ENCODE data around the gene HAO2. TPM values are rescaled to one million over a fixed set of nuclear protein-coding genes. Genes with fewer than 3 reads are reported as not detected.

HAO2 gene
- total and polyA plus RNA-seq, 10 donors, result 0.10 to 0.25 (median 0.12) TPM; not detected in 7

DNA sequence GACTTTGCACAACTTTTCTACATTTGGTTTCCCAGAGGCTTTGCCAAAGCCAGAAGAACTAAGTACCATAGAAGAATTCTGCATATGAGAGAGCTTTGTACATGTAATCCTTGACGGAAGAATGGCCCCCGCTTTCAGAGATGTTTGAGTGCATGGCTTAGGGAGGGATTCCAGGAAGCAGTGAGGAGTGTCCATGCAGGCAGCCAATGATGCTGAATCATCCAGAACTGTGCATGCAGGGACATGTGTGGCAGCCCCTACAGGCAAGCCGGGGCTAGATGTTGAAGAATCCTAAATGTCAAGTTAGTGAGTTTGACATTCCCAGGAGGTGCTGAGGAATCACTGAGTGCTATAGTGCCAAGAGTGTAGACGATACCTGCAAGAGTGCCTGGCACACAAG lies 9.9 kb upstream of the HAO2 start:
- no peak for DNase-seq
- intact Hi-C loops (cut with DNase I; ENCODE audit: low total_unique reads), result no loop called here

DNA sequence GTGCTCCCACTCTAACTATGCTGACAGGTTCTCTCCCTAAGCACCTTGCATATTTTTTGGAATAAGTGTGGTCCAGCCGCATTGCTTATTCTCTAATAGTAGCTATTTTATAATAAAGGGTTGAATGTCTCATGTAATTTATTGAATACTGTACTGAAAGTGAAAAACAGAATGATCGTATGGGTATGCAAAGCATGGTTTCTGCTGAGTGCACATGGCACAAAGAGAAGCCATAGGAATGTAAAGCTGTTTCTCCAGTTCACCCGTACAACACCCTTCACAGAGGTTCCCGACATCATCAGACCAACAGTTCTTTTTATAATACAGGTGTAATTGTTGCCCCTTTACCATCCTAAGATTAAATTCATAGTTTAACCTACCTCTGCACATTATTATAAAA lies 8.9 kb upstream of the HAO2 start:
- intact Hi-C loops (cut with DNase I; ENCODE audit: low total_unique reads), result loop anchor here (10.0 kb wide), 1 partner anchor 75 kb away; no protein-coding TSS in a partner anchor
- TF ChIP-seq POLR2A (IDR thresholded peaks at IDR 0.05), result no peak
- TF ChIP-seq, protein P1, sequence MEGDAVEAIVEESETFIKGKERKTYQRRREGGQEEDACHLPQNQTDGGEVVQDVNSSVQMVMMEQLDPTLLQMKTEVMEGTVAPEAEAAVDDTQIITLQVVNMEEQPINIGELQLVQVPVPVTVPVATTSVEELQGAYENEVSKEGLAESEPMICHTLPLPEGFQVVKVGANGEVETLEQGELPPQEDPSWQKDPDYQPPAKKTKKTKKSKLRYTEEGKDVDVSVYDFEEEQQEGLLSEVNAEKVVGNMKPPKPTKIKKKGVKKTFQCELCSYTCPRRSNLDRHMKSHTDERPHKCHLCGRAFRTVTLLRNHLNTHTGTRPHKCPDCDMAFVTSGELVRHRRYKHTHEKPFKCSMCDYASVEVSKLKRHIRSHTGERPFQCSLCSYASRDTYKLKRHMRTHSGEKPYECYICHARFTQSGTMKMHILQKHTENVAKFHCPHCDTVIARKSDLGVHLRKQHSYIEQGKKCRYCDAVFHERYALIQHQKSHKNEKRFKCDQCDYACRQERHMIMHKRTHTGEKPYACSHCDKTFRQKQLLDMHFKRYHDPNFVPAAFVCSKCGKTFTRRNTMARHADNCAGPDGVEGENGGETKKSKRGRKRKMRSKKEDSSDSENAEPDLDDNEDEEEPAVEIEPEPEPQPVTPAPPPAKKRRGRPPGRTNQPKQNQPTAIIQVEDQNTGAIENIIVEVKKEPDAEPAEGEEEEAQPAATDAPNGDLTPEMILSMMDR (IDR thresholded peaks at IDR 0.05 in 8 of 11, conservative IDR thresholded peaks at IDR 0.05 in 3 of 11), result no peak
- no peak for TF ChIP-seq POLR2AphosphoS5 (IDR thresholded peaks at IDR 0.05)
- Histone ChIP-seq H3K36me3 (no peaks in the 10 kb centered on the region), H3K9me3 (no peaks in the 10 kb centered on the region), H3K4me3 (no peak overlapping the region), H3K27me3 (replicated peaks in 1 of 7) (no peaks in the 10 kb centered on the region), H3K27ac (no peak overlapping the region), H3K4me1 (no peaks in the 10 kb centered on the region)
- 85 to 93% (median 91%) methylated on average over 4 of the region's 4 CpGs for WGBS, 5 donors
- no peak for DNase-seq

More for the DNA sequence above, 9.9 kb upstream of the HAO2 start:
- TF ChIP-seq, protein P1 (IDR thresholded peaks at IDR 0.05 in 8 of 11, conservative IDR thresholded peaks at IDR 0.05 in 3 of 11), result no peak
- TF ChIP-seq POLR2A (IDR thresholded peaks at IDR 0.05), result no peak
- no peak for TF ChIP-seq POLR2AphosphoS5 (IDR thresholded peaks at IDR 0.05)
- H3K27me3 ChIP-seq (replicated peaks in 1 of 7), result no peaks in the 10 kb centered on the region
- no peak overlapping the region for H3K27ac ChIP-seq
- 78 to 88% (median 80%) methylated on average over 4 of the region's 4 CpGs for WGBS, 5 donors
- H3K4me1 ChIP-seq, result no peaks in the 10 kb centered on the region
- H3K9me3 ChIP-seq, result no peaks in the 10 kb centered on the region
- no peaks in the 10 kb centered on the region for H3K36me3 ChIP-seq
- no peak overlapping the region for H3K4me3 ChIP-seq

DNA sequence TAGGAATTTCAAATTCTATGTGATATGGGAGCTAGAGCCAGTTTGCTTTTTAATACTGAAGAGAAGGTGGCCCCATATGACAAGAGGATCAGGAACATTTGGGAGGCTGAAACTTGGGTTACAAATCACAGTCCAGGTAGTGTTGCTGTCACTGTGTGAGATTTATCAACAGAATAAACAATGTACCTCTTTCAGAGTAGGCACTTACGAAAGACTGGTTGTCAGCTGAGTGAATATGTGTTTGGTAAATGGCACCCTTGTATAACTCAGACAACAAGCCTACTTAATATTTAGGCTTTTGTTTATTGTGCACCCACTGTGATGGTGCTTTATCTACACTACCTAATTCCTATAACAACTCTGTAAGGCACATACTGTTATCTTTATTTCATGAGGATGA lies 7.4 kb upstream of the HAO2 start:
- 85 to 93% (median 88%) methylated on average over 1 of the region's 1 CpG for WGBS, 5 donors
- Histone ChIP-seq H3K27me3 (replicated peaks in 1 of 7) (no peaks in the 10 kb centered on the region), H3K9me3 (no peaks in the 10 kb centered on the region), H3K36me3 (no peaks in the 10 kb centered on the region), H3K4me3 (no peak overlapping the region), H3K4me1 (no peaks in the 10 kb centered on the region), H3K27ac (no peak overlapping the region)
- TF ChIP-seq POLR2AphosphoS5 (IDR thresholded peaks at IDR 0.05), result no peak
- TF ChIP-seq, protein P1 (IDR thresholded peaks at IDR 0.05 in 8 of 11, conservative IDR thresholded peaks at IDR 0.05 in 3 of 11), result no peak
- intact Hi-C loops (cut with DNase I; ENCODE audit: low total_unique reads), result loop anchor here (10.0 kb wide), 1 partner anchor 76 kb away; no protein-coding TSS in a partner anchor
- DNase-seq, result no peak

DNA sequence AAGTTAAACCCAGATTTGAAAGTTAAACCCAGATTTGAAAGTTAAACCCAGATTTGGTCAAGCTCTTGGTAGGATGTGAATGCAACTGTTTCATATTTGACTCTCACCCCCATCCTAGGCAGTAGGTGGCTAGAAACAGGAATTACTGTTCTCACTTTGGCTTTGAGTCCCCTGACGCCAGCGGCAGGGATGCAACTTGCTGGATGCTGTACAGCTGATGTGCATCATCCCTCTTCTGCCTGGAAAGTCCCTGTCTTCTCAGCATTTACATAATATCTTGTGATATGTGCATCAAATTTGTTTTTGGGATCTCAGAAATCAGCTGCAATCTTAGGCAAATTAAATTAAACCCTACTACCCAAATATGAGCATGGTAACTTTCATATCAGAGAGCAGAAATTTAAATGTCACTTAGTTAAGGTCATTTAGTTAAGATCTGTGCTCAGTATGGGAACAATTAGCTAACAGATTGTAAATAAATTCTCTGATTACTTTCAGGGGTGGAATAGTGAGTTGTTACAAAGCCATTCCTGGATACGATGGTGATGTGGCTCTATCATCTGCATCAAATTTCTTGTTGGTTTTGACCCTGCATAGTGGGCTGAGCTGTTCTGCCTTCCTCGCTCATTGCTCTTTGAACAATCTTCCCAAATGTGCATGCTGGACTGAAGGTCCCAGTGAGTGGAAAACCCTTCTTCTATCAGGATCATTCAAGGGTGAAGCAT lies 6.8 kb upstream of the HAO2 start:
- Histone ChIP-seq H3K4me3 (no peak overlapping the region), H3K27ac (no peak overlapping the region), H3K36me3 (no peaks in the 10 kb centered on the region), H3K27me3 (replicated peaks in 1 of 7) (no peaks in the 10 kb centered on the region), H3K9me3 (no peaks in the 10 kb centered on the region), H3K4me1 (no peaks in the 10 kb centered on the region)
- no peak for DNase-seq
- WGBS, 5 donors, result 72 to 92% (median 74%) methylated on average over 4 of the region's 4 CpGs
- intact Hi-C loops (cut with DNase I; ENCODE audit: low total_unique reads), result loop anchor here (10.0 kb wide), 1 partner anchor 77 kb away; no protein-coding TSS in a partner anchor
- TF ChIP-seq POLR2A (IDR thresholded peaks at IDR 0.05), result no peak
- no peak for TF ChIP-seq POLR2AphosphoS5 (IDR thresholded peaks at IDR 0.05)
- TF ChIP-seq, protein P1 (IDR thresholded peaks at IDR 0.05 in 8 of 11, conservative IDR thresholded peaks at IDR 0.05 in 3 of 11), result no peak
